OCI-LY3 (cell line): ENCODE data around the gene QSER1.

Experiments used
- CTCF ChIP-seq: fragments of 200-600, 300-600 bp; sonication (generic); IDR thresholded peaks from 2 replicates; pipeline ENCODE4 v1.5.1; 2014; ENCODE audit warnings: antibody characterized with exemption, low read length, low read depth
- EZH2phosphoT487 ChIP-seq: fragments of 200-600 bp; shearing (Covaris generic); IDR thresholded peaks from 2 replicates; pipeline ENCODE4 v1.6.1; 2018; ENCODE audit warnings: antibody characterized with exemption, mixed run types, low read depth

GRCh38 chr11:32905028-32905667 lies 12.5 kb downstream of the QSER1 start:
- no peak for TF ChIP-seq CTCF
- TF ChIP-seq EZH2phosphoT487: no peak
